Small intestine (tissue), 7 donors: ENCODE measurements around the gene TCF4. TPM values are rescaled to one million over a fixed set of nuclear protein-coding genes. Genes with fewer than 3 reads are reported as not detected.

ENCODE experiments used
- DNase-seq, 2 donors: peaks; one replicate each; pipeline versions ENCODE4 v3.0.0 to v3.0.0-alpha.2; 2013
- FAIRE-seq: peaks from 2 replicates; lab custom pipeline; 2012; peaks lifted over from hg19 to GRCh38; lab: Jason Lieb, UNC
- H3K27ac ChIP-seq, 3 donors: one replicate each; pipeline ENCODE4 v1.5.1; 2013; ENCODE audit warnings: low read length in 2 of 3, mild to moderate bottlenecking in 2 of 3, control low read depth in 1 of 3, inconsistent platforms in 1 of 3, low read depth in 1 of 3, moderate library complexity in 1 of 3
- H3K27me3 ChIP-seq, 3 donors: one replicate each; pipeline ENCODE4 v1.6.1; 2013; ENCODE audit warnings: low read length in 3 of 3, inconsistent platforms in 1 of 3; ENCODE audit not compliant: control insufficient read depth in 3 of 3, insufficient read depth in 3 of 3
- H3K36me3 ChIP-seq, 3 donors: one replicate each; pipeline ENCODE4 v1.6.1; 2013; ENCODE audit warnings: low read length in 3 of 3, inconsistent platforms in 1 of 3, low read depth in 1 of 3, mild to moderate bottlenecking in 1 of 3, moderate library complexity in 1 of 3; ENCODE audit not compliant: control insufficient read depth in 3 of 3, insufficient read depth in 2 of 3
- H3K4me1 ChIP-seq, 3 donors: one replicate each; pipeline ENCODE4 v1.6.1; 2013; ENCODE audit warnings: low read length in 2 of 3, inconsistent platforms in 1 of 3, low read depth in 1 of 3, mild to moderate bottlenecking in 1 of 3, moderate library complexity in 1 of 3; ENCODE audit not compliant: control insufficient read depth in 3 of 3, insufficient read depth in 2 of 3
- H3K4me3 ChIP-seq, 3 donors: one replicate each; pipeline ENCODE4 v1.5.1; 2013; ENCODE audit warnings: low read length in 3 of 3, control low read depth in 1 of 3, inconsistent platforms in 1 of 3, low read depth in 1 of 3, mild to moderate bottlenecking in 1 of 3, moderate library complexity in 1 of 3
- H3K9me3 ChIP-seq, 2 donors: one replicate each; pipeline ENCODE4 v1.6.1; 2013; ENCODE audit warnings: low read depth in 1 of 2, low read length in 1 of 2; ENCODE audit not compliant: control insufficient read depth in 2 of 2, insufficient read depth in 1 of 2
- WGBS, 3 donors: extraction: QIAGEN DNeasy Blood & Tissue Kit; methylation state at CpG; one replicate each; pipeline ENCODE4 v1.1.7; 2013; 5-methylcytosine and 5-hydroxymethylcytosine counted together
- polyA plus RNA-seq, 4 donors: library from polyadenylated mRNA; stranded (reverse) in 3 of 4; unstranded in 1 of 4; fragments of 200-250 nt in 3 of 4; fragments of 120-200 nt in 1 of 4; gene quantifications; one replicate each; pipeline versions ENCODE4 v1.2.1 to v1.2.3, GENCODE V29; 2013
- donor health status: healthy with polysubstance abuse.
- donor health status: control.
- donor health status: control.
- donor health status: Bipolar disorder and iron deficiency.
- donor health status: healthy.

Gene TCF4
- polyA plus RNA-seq, 4 donors: 0.67 to 23.7 (median 11.5) TPM

- Histone ChIP-seq H3K9me3 (no peaks in the 10 kb centered on the region), H3K4me3 (no peak overlapping the region), H3K36me3 (no peaks in the 10 kb centered on the region), H3K27ac (no peak overlapping the region), H3K4me1 (no peaks in the 10 kb centered on the region), H3K27me3 (no peaks in the 10 kb centered on the region)
- no peak for DNase-seq
- no peak for FAIRE-seq
- 75 to 86% (median 80%) methylated on average over 5 of the region's 5 CpGs for WGBS, 3 donors
Measured at GRCh38 chr18:55530166-55530565, 57.8 kb downstream of the TCF4 start.

- DNase-seq (no peak), FAIRE-seq (no peak)
- H3K36me3 ChIP-seq: no peaks in the 10 kb centered on the region
- WGBS, 3 donors: 65 to 76% (median 68%) methylated on average over 4 of the region's 4 CpGs
- no peaks in the 10 kb centered on the region for H3K27me3 ChIP-seq
- H3K27ac ChIP-seq: no peak overlapping the region
- H3K4me3 ChIP-seq: no peak overlapping the region
- H3K4me1 ChIP-seq: no peaks in the 10 kb centered on the region
- no peaks in the 10 kb centered on the region for H3K9me3 ChIP-seq
Measured at GRCh38 chr18:55529581-55529980, 58.4 kb downstream of the TCF4 start.

- FAIRE-seq (no peak), DNase-seq (no peak)
- Histone ChIP-seq H3K4me3 (no peak overlapping the region), H3K27me3 (no peaks in the 10 kb centered on the region), H3K9me3 (no peaks in the 10 kb centered on the region), H3K27ac (no peak overlapping the region), H3K36me3 (no peaks in the 10 kb centered on the region), H3K4me1 (no peaks in the 10 kb centered on the region)
Measured at GRCh38 chr18:55525845-55526244, 62.1 kb downstream of the TCF4 start.

- FAIRE-seq: no peak
- Histone ChIP-seq H3K9me3 (no peaks in the 10 kb centered on the region), H3K4me1 (no peaks in the 10 kb centered on the region), H3K36me3 (no peaks in the 10 kb centered on the region), H3K27ac (no peak overlapping the region), H3K27me3 (no peaks in the 10 kb centered on the region), H3K4me3 (no peak overlapping the region)
- no peak for DNase-seq
Measured at GRCh38 chr18:55524353-55525073, 63.5 kb downstream of the TCF4 start.

- Histone ChIP-seq H3K4me1 (no peaks in the 10 kb centered on the region), H3K4me3 (no peak overlapping the region), H3K9me3 (no peaks in the 10 kb centered on the region), H3K27me3 (no peaks in the 10 kb centered on the region), H3K27ac (no peak overlapping the region), H3K36me3 (no peaks in the 10 kb centered on the region)
- DNase-seq (no peak), FAIRE-seq (peak; percentile 85)
Measured at GRCh38 chr18:55523001-55523400, 65.0 kb downstream of the TCF4 start.

GRCh38 chr18:55522011-55522410, 66.0 kb downstream of the TCF4 start:
- no peaks in the 10 kb centered on the region for H3K36me3 ChIP-seq
- FAIRE-seq: no peak
- H3K27me3 ChIP-seq: no peaks in the 10 kb centered on the region
- DNase-seq: peak in 1 of 2 donors; percentile 12
- H3K27ac ChIP-seq: no peak overlapping the region
- WGBS, 3 donors: 54 to 63% (median 58%) methylated on average over 3 of the region's 3 CpGs
- no peak overlapping the region for H3K4me3 ChIP-seq
- no peaks in the 10 kb centered on the region for H3K9me3 ChIP-seq
- no peaks in the 10 kb centered on the region for H3K4me1 ChIP-seq

- 81 to 89% (median 88%) methylated on average over 4 of the region's 4 CpGs for WGBS, 3 donors
- no peak overlapping the region for H3K27ac ChIP-seq
- no peaks in the 10 kb centered on the region for H3K27me3 ChIP-seq
- FAIRE-seq: no peak
- no peaks in the 10 kb centered on the region for H3K36me3 ChIP-seq
- no peaks in the 10 kb centered on the region for H3K9me3 ChIP-seq
- no peak overlapping the region for H3K4me3 ChIP-seq
- H3K4me1 ChIP-seq: no peaks in the 10 kb centered on the region
- no peak for DNase-seq
Measured at GRCh38 chr18:55517055-55517454, 70.9 kb downstream of the TCF4 start.

GRCh38 chr18:55515941-55516710, 71.9 kb downstream of the TCF4 start:
- FAIRE-seq: no peak
- no peak for DNase-seq
- Histone ChIP-seq H3K4me1 (no peaks in the 10 kb centered on the region), H3K4me3 (no peak overlapping the region), H3K36me3 (no peaks in the 10 kb centered on the region), H3K27ac (no peak overlapping the region), H3K9me3 (no peaks in the 10 kb centered on the region), H3K27me3 (no peaks in the 10 kb centered on the region)
- WGBS, 3 donors: 64 to 72% (median 64%) methylated on average over 6 of the region's 6 CpGs
